WTC11 (cell line): ENCODE measurements around the gene HADHB. TPM values are rescaled to one million over a fixed set of nuclear protein-coding genes. Genes with fewer than 3 reads are reported as not detected.
A peak's percentile ranks its signal among the peaks of the same experiment; 100 is the strongest.

Source experiments
- ATAC-seq: fragments of 200-7000 bp; cut with Tn5 transposase; 2 replicates; pipeline ENCODE4 v1.10.0; 2021; ENCODE audit warnings: mild to moderate bottlenecking, moderate library complexity
- CTCF ChIA-PET: fragments of 300-600 bp; sonication (Branson Sonifier 250); formaldehyde crosslinking; loops from one replicate; lab custom pipeline; 2021; ENCODE audit warnings: antibody characterized with exemption; lab: Charles Lee
- POLR2A ChIA-PET: fragments of 350-600 bp; sonication (Branson Sonifier 250); formaldehyde crosslinking; loops from one replicate; lab custom pipeline; 2021; ENCODE audit warnings: antibody characterized with exemption; lab: Charles Lee
- DNase-seq: peaks from one replicate; pipeline ENCODE4 v3.0.0; 2021; ENCODE audit warnings: low spot score
- H3K27ac Mint-ChIP-seq: 2 replicates; pipeline ENCODE4 v1.8.0; 2021; ENCODE audit warnings: mixed read lengths
- H3K27me3 Mint-ChIP-seq: 2 replicates; pipeline ENCODE4 v1.8.0; 2021; ENCODE audit warnings: low read depth, mild to moderate bottlenecking, moderate library complexity, mixed read lengths
- H3K36me3 Mint-ChIP-seq: 2 replicates; pipeline ENCODE4 v1.8.0; 2021; ENCODE audit warnings: mixed read lengths
- H3K4me1 Mint-ChIP-seq: 2 replicates; pipeline ENCODE4 v1.8.0; 2022; ENCODE audit warnings: mixed read lengths
- H3K4me3 Mint-ChIP-seq: 2 replicates; pipeline ENCODE4 v1.8.0; 2021; ENCODE audit warnings: mild to moderate bottlenecking, moderate library complexity, mixed read lengths
- H3K9me3 Mint-ChIP-seq: 2 replicates; pipeline ENCODE4 v1.8.0; 2021; ENCODE audit warnings: mixed read lengths
- ARID4B ChIP-seq: sonication (generic); formaldehyde crosslinking; IDR thresholded peaks from 2 replicates; pipeline ENCODE4 v1.8.0; 2023; ENCODE audit warnings: missing genetic modification reagents, mild to moderate bottlenecking, borderline replicate concordance
- CBFB ChIP-seq: sonication (generic); formaldehyde crosslinking; IDR thresholded peaks from 2 replicates; pipeline ENCODE4 v1.8.1; 2022; ENCODE audit warnings: mild to moderate bottlenecking, low read depth, missing genetic modification reagents
- CREB1 ChIP-seq: sonication (generic); formaldehyde crosslinking; IDR thresholded peaks from 2 replicates; pipeline ENCODE4 v1.8.0; 2023; ENCODE audit warnings: mild to moderate bottlenecking, missing genetic modification reagents
- CREM ChIP-seq: sonication (generic); formaldehyde crosslinking; IDR thresholded peaks from 2 replicates; pipeline ENCODE4 v1.8.1; 2022; ENCODE audit warnings: mild to moderate bottlenecking, missing genetic modification reagents, moderate library complexity
- ELF4 ChIP-seq: sonication (generic); formaldehyde crosslinking; IDR thresholded peaks from 2 replicates; pipeline ENCODE4 v1.8.1; 2022; ENCODE audit warnings: low read depth, mild to moderate bottlenecking, moderate library complexity, missing genetic modification reagents
- FOXP4 ChIP-seq: sonication (generic); formaldehyde crosslinking; IDR thresholded peaks from 2 replicates; pipeline ENCODE4 v1.8.0; 2022; ENCODE audit warnings: mild to moderate bottlenecking, missing genetic modification reagents
- KAT7 ChIP-seq: sonication (generic); formaldehyde crosslinking; IDR thresholded peaks from 2 replicates; pipeline ENCODE4 v1.8.1; 2023; ENCODE audit warnings: missing genetic modification reagents, mild to moderate bottlenecking, borderline replicate concordance
- MYBL2 ChIP-seq: sonication (generic); formaldehyde crosslinking; IDR thresholded peaks from 2 replicates; pipeline ENCODE4 v1.8.1; 2023; ENCODE audit warnings: mild to moderate bottlenecking, moderate library complexity, missing genetic modification reagents
- NFYB ChIP-seq: sonication (generic); formaldehyde crosslinking; conservative IDR thresholded peaks from 2 replicates; pipeline ENCODE4 v1.8.0; 2022; ENCODE audit warnings: low read depth, missing genetic modification reagents
- NR1H2 ChIP-seq: sonication (generic); formaldehyde crosslinking; IDR thresholded peaks from 2 replicates; pipeline ENCODE4 v1.9.0; 2021; ENCODE audit warnings: mild to moderate bottlenecking, moderate library complexity, missing genetic modification reagents
- NR2C2 ChIP-seq: sonication (generic); formaldehyde crosslinking; IDR thresholded peaks from 2 replicates; pipeline ENCODE4 v1.8.0; 2022; ENCODE audit warnings: mild to moderate bottlenecking, missing genetic modification reagents
- PRRX2 ChIP-seq: fragments of 250-450 bp; sonication (Bioruptor Pico); IDR thresholded peaks from 2 replicates; pipeline ENCODE4 v1.8.0; 2021; ENCODE audit warnings: mild to moderate bottlenecking
- SMAD4 ChIP-seq: sonication (generic); formaldehyde crosslinking; IDR thresholded peaks from 2 replicates; pipeline ENCODE4 v1.8.0; 2022; ENCODE audit warnings: mild to moderate bottlenecking, missing genetic modification reagents
- TCF7 ChIP-seq: sonication (generic); formaldehyde crosslinking; IDR thresholded peaks from 2 replicates; pipeline ENCODE4 v1.8.0; 2022; ENCODE audit warnings: mild to moderate bottlenecking, low read depth, missing genetic modification reagents, moderate library complexity
- TEAD4 ChIP-seq: sonication (generic); formaldehyde crosslinking; IDR thresholded peaks from 2 replicates; pipeline ENCODE4 v1.8.0; 2022; ENCODE audit warnings: mild to moderate bottlenecking, missing genetic modification reagents
- ZBTB21 ChIP-seq: sonication (generic); formaldehyde crosslinking; IDR thresholded peaks from 2 replicates; pipeline ENCODE4 v1.8.1; 2023; ENCODE audit warnings: mild to moderate bottlenecking, missing genetic modification reagents, borderline replicate concordance
- ZNF138 ChIP-seq: sonication (generic); formaldehyde crosslinking; conservative IDR thresholded peaks from 2 replicates; pipeline ENCODE4 v1.8.1; 2022; ENCODE audit warnings: mild to moderate bottlenecking, moderate library complexity, missing genetic modification reagents
- ZNF232 ChIP-seq: sonication (generic); formaldehyde crosslinking; IDR thresholded peaks from 2 replicates; pipeline ENCODE4 v1.8.0; 2022; ENCODE audit warnings: mild to moderate bottlenecking, missing genetic modification reagents
- total RNA-seq: library from RNA; stranded (reverse); gene quantifications from 3 replicates; pipeline ENCODE4 v1.2.3, GENCODE V29; 2021
- TF ChIP-seq, protein P1 (sequence below): sonication (generic); formaldehyde crosslinking; IDR thresholded peaks from 2 replicates; pipeline ENCODE4 v1.8.1; 2023; ENCODE audit warnings: mild to moderate bottlenecking, missing genetic modification reagents
- TF ChIP-seq, protein P2 (sequence below): sonication (generic); formaldehyde crosslinking; IDR thresholded peaks from 2 replicates; pipeline ENCODE4 v1.8.0; 2022; ENCODE audit warnings: mild to moderate bottlenecking, missing genetic modification reagents

HADHB gene
- total RNA-seq, 1 experiment from 2014 or later = 60.7 TPM

DNA sequence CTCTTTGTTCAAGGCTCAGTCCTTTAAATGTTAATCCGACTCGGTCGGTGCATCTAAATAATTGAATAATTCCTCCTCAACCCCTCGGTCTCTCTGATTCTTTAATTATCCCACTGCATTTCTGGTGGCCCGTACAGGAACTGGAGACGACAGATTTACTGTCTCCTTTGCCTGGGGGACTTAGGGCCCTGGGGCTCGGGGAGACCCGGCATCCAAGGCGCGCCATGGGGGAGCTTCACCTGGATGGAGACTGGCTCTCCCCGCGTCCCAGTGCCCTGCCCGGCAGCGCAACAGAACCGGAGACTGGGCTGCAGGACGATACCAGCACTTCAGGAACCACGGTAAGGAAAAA, 53.5 kb downstream of the HADHB start:
- peak; percentile 31 for ATAC-seq
- no peaks in the 10 kb centered on the region for H3K36me3 Mint-ChIP-seq
- no peaks in the 10 kb centered on the region for H3K4me1 Mint-ChIP-seq

DNA sequence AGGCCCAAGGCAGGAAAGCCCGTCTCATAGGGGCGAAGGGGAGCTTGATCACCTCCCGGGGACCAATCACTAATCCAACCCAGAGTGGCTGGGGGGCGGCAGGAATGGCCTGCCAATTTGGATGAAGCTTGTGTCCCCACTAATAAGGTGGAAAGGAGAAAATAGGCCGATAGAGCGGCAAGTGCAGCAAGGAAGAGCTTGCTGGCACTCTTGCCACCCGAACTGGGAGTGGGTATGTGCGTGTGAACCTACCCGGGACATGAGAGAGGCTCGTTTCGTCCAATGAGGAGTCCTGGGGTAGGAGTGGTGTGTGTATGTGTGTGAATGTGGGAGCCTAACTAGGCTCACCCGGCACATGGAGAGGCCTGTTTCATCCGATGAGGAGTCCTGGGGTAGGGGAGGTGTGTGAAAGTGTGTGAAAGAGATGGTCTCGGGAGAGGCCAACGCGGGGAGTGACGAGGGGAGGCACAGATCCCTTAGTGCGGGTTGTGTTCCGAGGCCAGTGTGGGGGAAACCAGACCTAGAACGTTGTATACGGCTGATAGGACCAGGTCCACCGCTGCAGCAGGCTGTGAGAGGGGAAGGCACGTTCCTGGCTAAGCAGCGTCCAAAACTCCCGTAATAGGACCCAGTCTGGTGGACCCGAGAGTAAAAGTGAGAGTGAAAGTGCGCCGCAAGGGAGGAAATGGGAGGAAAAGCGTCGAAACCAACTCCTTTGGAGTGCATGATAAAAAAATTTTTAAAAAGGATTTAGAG, 54.1 kb downstream of the HADHB start:
- H3K27ac Mint-ChIP-seq = no peak overlapping the region
- DNase-seq = no peak
- ATAC-seq = peak; percentile 61
- no peaks in the 10 kb centered on the region for H3K27me3 Mint-ChIP-seq
- POLR2A ChIA-PET = interaction anchor here (1.6 to 3.6 kb wide), 2 partner anchors 18 to 55 kb away, joined by 5 to 27 read pairs; partner anchors contain the start of genes HADHA and HADHB
- H3K36me3 Mint-ChIP-seq = no peaks in the 10 kb centered on the region; the same call in 1 of the 2 replicates
- H3K4me3 Mint-ChIP-seq = no peak overlapping the region
- peaks cover 3% of the 10 kb centered on the region; the same call in 1 of the 2 replicates for H3K9me3 Mint-ChIP-seq
- H3K4me1 Mint-ChIP-seq = no peaks in the 10 kb centered on the region
- CTCF ChIA-PET = interaction anchor here (0.6 to 1.6 kb wide), 6 partner anchors 15 to 148 kb away, joined by 3 to 7 read pairs (median 5); no protein-coding TSS in a partner anchor
- no peak for TF ChIP-seq PRRX2 (CRISPR knock-in tag)
- TF ChIP-seq KAT7 (CRISPR knock-in tag) = 0 out of 2 replicates have a peak, but pooled peaks have one; percentile 63
- TF ChIP-seq NFYB (CRISPR knock-in tag) = 0 out of 2 replicates have a peak, but pooled peaks have one; percentile 22
- TF ChIP-seq, protein P1, sequence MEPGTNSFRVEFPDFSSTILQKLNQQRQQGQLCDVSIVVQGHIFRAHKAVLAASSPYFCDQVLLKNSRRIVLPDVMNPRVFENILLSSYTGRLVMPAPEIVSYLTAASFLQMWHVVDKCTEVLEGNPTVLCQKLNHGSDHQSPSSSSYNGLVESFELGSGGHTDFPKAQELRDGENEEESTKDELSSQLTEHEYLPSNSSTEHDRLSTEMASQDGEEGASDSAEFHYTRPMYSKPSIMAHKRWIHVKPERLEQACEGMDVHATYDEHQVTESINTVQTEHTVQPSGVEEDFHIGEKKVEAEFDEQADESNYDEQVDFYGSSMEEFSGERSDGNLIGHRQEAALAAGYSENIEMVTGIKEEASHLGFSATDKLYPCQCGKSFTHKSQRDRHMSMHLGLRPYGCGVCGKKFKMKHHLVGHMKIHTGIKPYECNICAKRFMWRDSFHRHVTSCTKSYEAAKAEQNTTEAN = peak; percentile 52; the same call in 1 of the 2 replicates
- TF ChIP-seq MYBL2 (CRISPR knock-in tag) = 0 out of 2 replicates have a peak, but pooled peaks have one; percentile 27
- TF ChIP-seq ZNF138 = no peak
- no peak for TF ChIP-seq ZNF232
- TF ChIP-seq ELF4 (CRISPR knock-in tag) = no peak
- peak; percentile 18; the same call in 1 of the 2 replicates for TF ChIP-seq FOXP4 (CRISPR knock-in tag)
- TF ChIP-seq CREB1 = no peak
- TF ChIP-seq ZBTB21 (CRISPR knock-in tag) = no peak
- no peak for TF ChIP-seq NR2C2 (CRISPR knock-in tag)
- no peak for TF ChIP-seq CREM (CRISPR knock-in tag)
- TF ChIP-seq TEAD4 = no peak
- TF ChIP-seq NR1H2 (CRISPR knock-in tag) = no peak
- TF ChIP-seq SMAD4 = no peak

More for the DNA sequence above, 53.5 kb downstream of the HADHB start:
- TF ChIP-seq TCF7 (CRISPR knock-in tag) = no peak
- TF ChIP-seq CBFB (CRISPR knock-in tag) = no peak
- TF ChIP-seq, protein P2, sequence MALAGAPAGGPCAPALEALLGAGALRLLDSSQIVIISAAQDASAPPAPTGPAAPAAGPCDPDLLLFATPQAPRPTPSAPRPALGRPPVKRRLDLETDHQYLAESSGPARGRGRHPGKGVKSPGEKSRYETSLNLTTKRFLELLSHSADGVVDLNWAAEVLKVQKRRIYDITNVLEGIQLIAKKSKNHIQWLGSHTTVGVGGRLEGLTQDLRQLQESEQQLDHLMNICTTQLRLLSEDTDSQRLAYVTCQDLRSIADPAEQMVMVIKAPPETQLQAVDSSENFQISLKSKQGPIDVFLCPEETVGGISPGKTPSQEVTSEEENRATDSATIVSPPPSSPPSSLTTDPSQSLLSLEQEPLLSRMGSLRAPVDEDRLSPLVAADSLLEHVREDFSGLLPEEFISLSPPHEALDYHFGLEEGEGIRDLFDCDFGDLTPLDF (CRISPR knock-in tag) = no peak
- no peak for TF ChIP-seq ARID4B (CRISPR knock-in tag)
- TF ChIP-seq CREB1 = no peak
- Mint-ChIP-seq H3K27ac (no peak overlapping the region), H3K9me3 (peaks cover 3% of the 10 kb centered on the region; the same call in 1 of the 2 replicates), H3K4me3 (no peak overlapping the region), H3K27me3 (no peaks in the 10 kb centered on the region)
- CTCF ChIA-PET = interaction anchor here (0.6 to 1.6 kb wide), 4 partner anchors 16 to 147 kb away, joined by 4 to 7 read pairs (median 5); no protein-coding TSS in a partner anchor
- POLR2A ChIA-PET = interaction anchor here (0.6 to 3.6 kb wide), 2 partner anchors 51 to 55 kb away, joined by 7 to 27 read pairs; partner anchors contain the start of genes HADHA and HADHB
- peak; percentile 60 for DNase-seq
